GM19238 (cell line): ENCODE data around the gene SETDB1.

Experiments
- DNase-seq: peaks from one replicate; pipeline ENCODE4 v3.0.0; 2011; ENCODE audit warnings: low spot score; ENCODE audit not compliant: insufficient read length

Gene SETDB1

DNA sequence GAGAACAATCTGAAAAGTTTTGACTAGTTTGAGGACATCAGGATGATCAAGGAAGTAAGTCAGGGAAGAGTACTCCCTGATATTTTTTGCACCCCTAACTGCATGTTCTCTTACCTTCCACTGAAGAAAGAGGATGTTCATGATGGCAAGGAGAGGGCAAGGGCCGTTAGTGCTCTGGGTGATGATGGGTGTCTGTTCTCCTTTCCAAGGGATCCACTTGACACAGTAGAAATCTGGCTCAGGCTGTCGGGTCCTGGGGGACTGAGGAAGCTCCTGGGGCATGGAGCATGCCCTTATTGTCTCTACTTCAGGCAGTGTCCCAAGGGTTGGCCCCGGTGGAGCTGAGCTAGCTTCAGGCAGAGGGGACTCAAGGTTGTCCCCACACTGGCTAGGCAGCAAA lies 75.9 kb downstream of the SETDB1 start:
- DNase-seq: no peak

DNA sequence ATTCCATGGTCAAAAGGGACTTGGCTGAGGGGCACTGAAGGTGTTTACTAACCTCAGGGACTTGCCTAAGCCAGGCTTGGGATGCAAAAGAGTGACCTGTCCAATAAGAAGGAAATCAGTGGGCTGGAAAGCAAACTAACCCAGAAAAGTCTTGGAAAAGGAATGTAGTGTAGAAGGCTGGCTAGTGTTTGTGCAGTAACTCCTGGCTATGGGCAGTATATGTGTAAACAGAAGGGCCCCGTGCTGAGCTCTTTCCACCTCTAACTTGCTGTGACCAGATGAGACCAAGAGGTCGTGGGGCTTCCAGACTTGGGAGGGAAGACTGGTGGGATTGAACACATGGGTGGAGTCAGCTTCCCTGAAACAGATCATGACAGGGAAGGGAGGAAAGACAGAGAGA lies 76.4 kb downstream of the SETDB1 start:
- DNase-seq: no peak

DNA sequence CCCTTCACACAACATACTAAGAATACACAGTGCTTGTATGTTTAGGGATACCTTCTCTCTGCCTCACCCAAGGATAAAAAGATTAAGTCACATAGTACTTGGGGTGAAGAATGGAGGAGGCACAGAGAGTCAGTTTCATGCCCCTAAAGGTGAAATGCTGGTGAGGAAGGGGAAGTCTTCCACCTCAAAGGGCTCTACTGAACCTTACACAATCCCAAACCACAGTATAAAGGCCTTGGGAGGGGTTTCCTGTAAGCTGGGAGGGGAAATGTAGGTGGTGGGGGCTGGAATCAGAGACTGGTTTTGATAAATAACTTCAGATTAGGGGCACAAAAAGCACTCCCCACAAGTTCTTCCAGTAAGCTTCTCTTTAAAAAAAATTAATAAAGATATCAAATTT lies 77.0 kb downstream of the SETDB1 start:
- no peak for DNase-seq

DNA sequence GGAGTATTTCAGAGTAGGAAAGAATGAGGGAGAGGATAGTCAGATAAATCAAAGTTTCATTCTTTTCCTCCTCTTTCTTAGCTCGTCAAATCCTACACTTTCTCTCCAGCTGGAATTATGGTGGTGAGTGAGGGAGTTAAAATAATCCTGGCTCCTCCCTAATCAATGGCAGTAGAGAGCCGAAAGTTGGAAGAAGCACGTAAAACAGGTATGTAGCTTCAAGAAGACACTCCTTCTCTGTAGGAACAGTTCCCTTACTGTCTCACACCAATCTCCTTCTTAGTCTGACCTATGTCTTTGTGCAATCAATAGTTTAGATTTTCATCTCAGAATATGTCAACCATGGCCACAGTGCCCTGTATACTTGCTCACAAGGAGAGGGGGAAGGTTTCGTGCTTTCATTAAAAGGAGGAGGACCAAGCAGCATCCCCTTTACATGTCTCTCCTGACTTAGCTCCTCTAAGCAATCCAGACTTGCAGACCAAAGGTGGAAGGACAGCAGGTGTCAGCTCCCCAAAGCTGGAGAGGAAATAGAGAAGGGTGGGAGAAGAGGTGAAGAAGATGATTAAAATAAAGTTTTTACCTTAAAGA lies 79.7 kb downstream of the SETDB1 start:
- DNase-seq: no peak

DNA sequence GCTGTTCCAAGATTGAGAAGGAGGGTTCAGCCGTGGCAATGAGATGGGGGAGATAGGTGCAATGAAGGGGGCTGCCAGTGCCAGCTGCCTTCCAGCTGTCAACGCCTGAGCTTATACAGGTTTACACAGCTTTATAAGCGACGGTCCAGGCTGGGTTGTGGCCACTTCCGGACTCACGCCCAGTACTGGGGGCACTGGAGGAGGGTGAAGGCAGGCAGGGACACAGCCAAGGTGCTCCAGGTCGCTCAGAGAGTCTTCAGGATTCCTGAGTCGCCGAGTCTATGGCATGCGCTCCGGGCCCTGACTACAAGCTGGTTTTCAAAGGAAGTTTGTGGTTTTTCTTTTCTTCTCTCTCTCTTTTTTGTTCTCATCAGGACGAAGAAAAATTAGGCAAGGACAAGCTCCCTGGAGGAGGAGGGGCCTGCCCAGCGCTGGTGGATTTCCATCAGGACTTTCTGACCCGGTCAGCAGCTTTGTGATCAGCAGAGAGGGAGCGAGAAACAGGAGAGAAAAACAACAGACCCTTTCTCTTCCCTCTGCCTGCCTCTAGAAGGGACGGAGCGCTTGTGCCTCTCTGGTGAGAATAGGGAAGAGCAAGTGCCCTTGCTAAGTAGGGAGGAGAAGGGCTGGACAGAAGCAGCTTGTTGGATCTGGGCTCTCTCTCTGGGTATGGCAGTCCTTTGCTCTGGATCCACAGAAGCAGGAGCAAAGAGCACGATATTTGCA lies 80.3 kb downstream of the SETDB1 start, which contains the start of gene MINDY1:
TSS of gene MINDY1 (minus strand) at position 576 of the 726 bp plus-strand sequence. CDS start 4,285 bp downstream, outside the sequence.
- DNase-seq: peak; percentile 56

DNA sequence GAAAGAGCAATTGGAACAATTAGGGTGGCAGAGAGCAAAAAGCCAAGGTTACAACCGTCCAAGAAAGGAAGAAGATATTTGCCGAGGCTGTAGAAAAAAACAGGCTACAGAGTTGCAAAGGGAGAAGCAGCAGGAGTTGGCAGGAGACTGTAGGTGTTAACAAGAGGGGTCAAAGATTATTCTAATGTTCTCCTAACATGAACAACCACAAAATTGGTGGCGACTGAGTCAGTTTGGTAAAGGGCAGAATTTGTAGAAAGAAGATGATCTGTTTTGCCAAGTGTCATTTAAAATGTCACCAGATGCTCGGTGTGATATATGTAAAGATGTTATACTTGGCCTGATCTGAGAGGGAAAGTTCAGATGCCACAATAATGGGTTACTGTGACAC lies 81.7 kb downstream of the SETDB1 start:
- DNase-seq: no peak

DNA sequence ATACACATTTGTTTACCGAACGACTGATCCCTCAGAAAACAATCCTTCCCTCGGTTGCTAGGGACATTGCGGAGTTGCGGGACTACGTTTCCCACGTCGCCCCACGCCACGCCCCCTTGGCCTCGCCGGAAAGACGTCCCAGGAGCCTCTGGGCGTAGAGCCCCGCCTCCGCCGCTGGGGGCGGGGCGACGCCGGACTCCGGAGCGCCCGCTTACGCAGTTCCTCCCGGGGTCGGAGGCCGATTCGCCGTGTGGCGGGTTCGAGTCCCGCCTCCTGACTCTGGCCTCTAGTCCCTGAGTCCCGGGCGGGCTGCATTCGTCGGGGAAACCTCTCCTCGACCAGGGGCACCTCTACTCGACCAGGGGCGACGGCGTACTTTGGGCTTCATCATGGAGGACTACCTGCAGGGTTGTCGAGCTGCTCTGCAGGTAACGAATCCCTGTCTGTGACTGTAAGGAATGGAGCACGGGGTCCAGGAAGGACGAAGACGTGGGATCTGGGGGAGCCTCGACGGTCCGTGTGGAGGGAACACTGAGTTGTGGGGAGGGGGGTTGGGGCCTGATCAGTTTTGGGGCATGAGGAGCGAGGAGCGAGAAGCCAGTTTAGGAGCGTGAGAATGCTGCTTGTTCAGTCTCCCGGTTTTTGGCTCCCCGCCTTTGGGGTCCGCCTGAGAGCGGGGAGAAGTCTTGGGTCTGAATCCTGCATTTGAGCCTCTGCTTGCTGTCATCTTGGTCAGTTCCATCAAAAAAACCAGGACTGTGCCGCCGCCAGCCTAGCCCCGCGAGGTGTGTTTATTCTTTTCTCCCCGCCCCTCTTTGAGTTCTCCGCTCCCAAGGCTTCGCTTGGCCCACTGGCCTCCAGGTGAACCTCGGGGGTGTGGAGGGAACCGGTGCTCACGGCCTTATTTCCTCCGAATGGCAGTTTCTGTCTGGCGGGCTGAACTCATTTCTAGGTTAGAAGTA lies 82.4 kb downstream of the SETDB1 start, which contains the start of gene PRUNE1:
TSS of gene PRUNE1 (plus strand) at position 206 of the 962 bp plus-strand sequence. CDS start at position 390, 184 bp downstream.
- peak; percentile 95 for DNase-seq

DNA sequence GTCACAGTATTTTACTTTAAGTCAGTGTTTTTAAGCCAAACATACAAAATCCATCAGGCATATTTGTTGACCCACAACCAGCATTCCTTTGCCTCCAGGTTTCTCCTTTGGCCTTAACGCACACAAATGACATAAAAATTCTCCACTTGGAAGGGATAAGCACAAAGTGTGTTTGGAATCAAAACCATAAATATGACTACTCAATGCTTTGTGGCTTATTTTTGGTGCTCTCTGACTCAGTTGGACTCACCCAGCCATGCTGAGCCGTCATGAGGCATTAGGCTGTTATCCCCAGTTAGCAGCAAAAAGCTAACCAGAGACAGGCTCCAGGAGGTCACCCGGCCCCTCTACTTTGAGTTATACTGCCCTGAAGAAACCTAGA lies 83.0 kb downstream of the SETDB1 start:
- DNase-seq: no peak

DNA sequence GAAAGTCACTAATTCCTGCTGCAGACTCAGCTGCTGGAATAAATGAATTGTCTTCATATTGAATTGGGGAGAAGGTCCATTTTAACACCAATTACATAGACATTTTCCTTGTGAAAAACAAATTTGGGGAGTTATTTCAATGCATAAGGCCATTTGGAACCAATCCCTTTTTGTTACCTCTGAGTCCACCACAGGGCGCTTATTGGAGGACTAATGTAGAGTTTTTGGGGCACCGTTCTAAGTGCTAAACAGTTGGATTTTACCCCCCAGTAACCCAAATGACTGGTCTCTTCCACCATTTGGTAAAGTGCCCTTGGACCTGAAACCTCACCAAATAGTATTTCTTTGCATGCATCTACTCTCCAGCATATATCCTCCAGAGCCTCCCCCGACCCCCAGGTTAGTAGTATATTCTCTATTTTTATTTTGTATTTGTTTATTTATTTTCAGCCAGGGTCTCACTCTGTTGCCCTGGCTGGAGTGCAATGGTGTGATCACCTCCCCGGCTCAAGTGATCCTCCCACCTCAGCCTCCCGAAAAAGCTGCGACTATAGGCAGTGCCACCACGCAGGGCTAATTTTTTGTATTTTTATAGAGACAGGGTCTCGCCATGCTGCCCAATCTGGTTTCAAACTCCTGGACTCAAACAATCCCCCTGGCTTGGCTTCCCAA lies 83.6 kb downstream of the SETDB1 start:
- no peak for DNase-seq

DNA sequence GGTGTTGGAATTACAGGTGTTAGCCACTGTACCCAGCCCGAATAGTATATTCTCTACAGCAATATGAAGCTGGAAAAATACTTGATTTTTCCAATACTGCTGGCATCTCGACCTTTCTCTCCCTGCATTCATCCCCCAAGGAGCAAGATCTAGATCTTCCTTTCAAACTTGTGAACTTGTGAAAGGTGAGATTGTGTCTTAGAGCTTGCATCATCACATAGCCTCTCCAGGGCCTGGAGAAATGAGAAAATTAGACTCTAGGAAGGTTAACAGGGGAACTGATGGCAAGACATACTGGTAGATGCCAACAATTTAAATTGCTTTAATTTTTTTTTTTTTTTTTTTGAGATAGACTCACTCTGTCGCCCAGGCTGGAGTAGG lies 84.2 kb downstream of the SETDB1 start:
- no peak for DNase-seq

DNA sequence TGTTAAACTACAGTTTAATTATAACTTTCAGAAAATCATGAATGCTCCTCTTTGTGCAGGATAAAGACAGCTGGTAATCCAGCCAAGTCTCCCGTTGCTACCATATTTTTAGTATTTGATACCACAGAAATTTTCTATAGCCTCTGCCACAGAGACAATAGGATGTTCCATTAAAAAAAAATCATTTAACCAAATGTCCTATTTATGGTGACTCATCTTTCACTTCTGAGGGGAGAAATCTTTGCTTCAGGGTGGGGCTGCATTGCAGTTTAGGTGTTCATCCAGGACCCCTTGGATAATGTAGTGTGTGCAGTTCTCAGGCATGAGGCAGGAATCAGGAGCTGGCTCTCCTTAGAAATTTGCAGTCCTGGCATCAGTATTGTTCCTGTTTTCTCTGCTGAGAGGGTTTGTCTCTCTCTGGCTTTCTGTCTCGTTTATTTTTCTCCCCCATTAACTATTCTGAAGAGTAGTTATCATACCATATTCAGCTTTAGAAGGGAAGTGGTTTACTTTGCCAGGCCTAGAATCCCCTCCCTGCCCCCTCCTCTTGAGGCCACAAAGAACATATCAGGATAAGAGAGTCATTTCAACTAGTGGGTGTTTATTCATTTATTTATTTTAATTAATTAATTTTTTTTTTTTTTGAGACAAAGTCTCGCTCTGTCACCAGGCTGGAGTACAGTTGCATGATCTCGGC lies 85.1 kb downstream of the SETDB1 start:
- no peak for DNase-seq

DNA sequence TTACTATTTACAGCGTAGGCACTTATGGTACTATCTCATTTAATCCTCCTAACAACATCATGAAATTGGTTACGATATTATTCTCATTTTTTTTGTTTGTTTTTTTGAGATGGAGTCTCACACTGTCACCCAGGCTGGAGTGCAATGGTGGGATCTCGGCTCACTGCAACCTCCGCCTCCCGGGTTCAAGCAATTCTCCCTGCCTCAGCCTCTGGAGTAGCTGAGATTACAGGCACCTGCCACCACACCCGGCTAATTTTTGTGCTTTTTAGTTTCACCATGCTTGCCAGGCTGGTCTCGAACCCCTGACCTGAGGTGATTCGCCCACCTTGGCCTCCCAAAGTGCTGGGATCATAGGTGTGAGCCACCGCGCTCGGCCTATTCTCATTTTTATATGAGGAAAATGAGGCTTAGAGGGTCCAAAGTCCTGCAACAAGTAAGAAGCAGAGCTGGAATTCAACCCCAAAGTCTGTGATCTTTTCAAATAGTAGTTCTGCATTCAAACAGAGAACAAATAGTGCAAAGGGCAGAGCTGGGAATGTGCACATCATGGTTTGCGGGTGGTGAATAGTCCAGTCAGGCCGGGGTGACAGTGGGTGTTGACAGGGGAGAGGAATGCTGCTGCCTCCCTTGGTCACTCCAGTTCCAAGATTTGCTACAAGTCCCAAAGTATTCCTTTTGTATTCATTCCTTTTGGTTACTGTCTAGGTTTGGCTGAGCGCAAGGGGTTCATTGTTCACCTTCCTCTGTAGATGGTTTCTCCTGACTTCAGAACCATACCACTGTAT lies 86.7 kb downstream of the SETDB1 start:
- no peak for DNase-seq

DNA sequence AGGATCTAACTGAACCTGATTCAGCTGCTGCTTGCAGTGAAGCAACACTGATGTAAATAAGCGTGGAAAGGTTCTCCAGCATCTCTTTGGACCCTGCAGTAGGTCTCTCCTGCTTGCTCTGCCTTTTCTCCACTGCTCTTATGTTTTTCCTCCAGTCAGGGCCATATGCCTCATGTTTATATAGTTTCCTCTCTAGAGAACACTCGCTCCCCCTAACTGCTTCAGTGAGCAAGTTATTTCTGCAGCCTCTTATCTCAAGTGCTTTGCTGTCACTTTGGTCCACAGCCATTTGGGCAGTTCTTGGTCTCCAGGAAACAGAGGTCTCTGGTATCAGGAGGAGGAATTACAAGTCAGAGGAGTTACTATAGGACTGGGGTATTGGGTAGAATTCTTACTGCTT lies 87.4 kb downstream of the SETDB1 start:
- DNase-seq: no peak
